Inferior parietal cortex (tissue), 1 donor: ENCODE data around the gene NR6A1.
"Not testable (repeated sequence)": the region's sequence is repeated elsewhere in the genome, so short reads cannot be mapped to it uniquely, and the experiment has no call there.

Experiments used
- DNase-seq: peaks from one replicate; pipeline ENCODE4 v3.0.0-alpha.2; 2016; ENCODE audit errors: extremely low spot score

Gene NR6A1

DNA sequence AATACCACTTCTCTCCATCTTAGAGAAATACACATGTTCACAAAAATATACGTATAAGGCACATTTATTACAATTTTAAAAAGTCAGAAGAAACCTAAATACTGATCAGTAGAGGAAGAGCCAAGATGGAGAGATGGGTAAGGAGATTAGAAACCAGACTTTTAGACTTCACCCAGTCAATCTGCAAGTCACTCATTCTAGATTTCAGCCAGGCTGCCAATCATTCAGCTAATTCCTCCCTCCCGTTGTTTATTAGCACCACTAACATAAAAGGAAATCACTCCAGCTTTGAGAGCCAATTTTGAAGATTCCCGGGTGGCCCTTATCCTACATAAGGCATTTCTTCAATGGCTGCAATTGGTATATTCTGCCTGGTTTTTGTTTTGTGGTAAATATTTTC, 154.2 kb downstream of the NR6A1 start:
- DNase-seq: no peak

DNA sequence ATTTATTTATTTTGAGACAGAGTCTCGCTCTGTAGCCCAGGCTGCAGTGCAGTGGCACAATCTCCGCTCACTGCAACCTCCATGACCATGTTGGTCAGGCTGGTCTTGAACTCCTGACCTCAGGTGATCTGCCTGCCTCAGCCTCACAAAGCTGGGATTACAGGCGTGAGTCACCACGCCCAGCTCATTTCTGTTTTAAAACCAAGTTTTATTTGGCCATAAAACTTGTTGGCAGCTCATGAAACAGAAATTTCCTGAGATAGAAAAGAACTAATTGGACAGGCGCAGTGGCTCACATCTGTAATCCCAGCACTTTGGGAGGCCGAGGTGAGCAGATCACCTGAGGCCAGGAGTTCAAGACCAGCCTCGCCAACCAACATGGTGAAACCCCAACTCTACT, 155.3 kb downstream of the NR6A1 start:
- not testable (repeated sequence) for DNase-seq

DNA sequence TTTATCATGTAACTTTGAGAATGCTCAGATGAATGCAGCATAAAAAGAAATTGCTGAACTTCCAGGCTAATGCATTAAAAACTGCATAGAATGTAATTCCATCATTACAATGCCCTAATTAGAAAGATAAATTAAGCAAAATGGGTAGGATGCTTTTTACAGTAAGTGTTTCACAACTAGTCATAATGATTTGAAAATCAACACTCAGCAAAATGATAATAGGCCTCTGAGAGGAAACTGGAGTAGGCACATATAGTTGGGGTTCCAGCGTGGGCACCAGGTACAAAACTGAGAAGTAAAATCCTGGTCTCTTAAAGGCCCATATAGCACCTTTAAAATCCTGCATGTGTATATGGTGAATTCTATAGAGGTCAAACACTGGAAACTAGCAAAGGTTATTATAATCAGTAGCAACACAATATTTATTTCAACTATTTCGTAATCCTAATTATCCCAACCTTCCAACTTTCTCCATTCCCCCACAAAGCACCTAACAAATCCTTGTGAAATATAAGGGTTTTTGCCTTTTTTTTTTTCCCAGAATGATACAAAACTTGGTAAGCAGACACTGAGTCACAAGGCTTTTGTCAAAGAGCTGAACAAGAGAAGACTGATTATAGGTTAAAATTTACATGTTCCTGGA, 155.9 kb downstream of the NR6A1 start:
- no peak for DNase-seq

DNA sequence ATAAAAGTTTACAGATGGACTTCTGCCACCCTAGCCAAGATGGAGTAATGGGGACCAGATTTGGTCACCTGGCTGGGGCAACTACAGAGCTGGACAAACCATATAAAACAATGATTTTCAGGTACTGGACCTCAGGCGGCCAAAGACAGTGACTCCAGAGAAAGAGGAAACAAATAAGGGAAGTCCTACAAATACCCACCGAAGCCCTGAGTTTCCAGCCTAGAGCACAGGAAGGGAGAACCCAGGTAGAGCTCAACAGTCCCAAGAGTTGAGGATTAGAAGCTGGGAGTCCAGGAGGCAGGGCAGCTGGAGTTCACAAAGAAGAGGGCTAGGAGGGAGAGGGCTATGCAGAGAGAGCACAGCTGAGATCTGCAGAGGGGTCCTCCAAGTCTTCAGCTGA, 157.3 kb downstream of the NR6A1 start:
- DNase-seq: no peak

DNA sequence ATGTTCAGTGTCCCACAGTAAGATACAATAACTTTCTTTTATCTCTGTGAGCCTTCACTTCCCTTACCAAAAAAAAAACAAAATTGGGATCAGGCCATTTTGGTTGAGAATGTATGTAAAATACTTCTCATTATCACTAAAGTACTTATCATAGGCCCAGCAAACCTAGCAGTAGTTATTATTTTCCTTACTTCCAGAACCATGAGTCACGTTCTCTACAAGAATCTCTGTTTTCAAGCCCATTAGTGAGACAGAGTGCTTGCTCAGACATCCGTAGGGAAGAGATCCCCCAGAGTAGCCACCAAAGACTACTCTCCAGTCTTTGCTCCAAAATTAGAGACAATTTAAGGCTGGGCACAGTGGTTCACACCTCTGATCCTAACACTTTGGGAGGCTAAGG, 160.0 kb downstream of the NR6A1 start:
- DNase-seq: no peak

DNA sequence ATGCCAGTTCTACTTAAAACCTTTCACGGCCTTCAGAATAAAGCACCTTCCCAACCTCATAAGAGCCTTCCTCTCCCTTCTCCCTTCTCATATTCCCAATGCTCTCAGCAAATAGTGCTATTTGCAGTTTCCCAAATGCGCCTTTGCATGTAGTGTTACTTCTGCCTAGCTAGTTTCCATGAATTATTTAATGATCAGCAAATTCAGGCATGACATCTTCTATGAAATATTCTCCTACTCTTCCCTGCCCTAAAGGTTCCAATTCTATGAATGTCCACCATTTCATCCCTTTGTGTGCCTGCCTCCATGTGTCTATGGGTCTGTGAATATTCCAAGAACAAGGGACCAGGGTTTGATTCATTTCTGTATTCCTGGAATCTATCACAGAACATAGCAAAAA, 165.1 kb downstream of the NR6A1 start:
- DNase-seq: no peak

DNA sequence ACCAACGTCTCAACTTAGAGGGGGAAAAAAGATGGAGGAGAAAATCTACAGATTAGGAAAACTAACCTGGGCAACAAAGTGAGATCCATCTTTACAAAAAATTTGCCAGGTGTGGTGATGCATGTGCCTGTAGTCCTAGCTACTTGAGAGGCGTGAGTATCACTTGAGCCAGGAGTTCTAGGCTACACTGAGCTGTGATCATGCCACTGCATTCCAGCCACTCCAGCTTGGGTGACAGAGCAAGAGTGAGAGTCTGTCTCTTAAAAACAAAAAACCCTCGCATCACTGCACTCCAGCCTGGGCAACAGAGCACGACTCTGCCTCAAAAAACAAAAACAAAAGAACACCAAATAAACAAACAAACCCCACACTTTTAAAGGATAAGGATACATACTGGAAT, 165.9 kb downstream of the NR6A1 start:
- DNase-seq: no peak

DNA sequence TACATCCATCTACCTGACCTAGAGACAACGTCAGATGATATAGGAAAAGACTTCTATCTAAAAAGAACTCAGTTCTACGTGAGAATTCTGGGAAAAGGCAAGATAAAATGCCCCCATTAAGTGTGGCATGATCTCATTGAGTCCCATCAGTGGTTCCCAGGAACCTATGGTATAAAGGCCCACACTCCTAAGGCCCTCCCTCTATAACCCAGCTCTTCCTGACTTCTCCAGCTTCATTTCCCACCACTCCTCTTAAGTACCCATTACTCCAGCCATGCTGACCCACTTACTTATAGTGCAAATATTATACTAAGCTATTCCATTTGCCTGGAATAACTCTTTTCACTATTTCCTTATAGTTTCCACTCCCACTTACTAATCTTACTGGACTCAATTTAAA, 168.5 kb downstream of the NR6A1 start:
- DNase-seq: no peak

DNA sequence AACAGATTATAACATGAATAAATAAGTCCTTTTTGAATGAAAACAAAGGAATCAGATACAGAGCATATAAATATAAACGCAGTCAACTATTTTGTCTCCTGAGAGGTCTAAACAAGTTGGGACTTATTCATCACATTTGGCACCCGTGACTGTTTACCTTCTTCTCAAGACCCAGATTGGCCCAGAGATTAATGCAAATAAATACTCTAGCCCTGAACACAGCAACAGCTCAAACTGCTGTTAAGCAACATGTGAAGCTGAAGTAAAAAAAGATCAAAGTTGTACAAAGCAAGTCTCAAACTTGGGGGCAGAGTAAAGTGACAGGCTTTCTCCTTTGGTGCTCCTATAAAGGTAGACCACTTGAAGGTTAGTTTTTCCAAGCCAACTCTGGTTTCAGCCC, 168.9 kb downstream of the NR6A1 start:
- DNase-seq: no peak

DNA sequence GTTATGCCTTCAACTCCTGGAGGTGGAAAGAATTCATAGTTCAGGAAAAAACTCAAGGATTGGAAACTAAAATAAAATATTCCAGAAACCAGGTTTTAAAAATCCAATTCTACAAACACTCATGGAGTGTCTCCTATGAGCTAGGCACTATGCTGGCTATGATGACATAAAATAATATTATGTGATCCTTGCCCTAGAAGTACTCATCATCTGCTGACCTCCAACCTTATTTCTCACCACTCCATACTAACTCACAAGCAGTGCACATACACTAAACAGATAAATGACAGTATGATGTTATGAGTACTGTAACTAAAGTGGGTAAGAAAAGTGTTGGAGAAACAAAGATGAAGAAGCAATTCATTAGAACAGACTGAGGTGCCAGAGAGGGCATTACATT, 170.7 kb downstream of the NR6A1 start:
- DNase-seq: no peak

DNA sequence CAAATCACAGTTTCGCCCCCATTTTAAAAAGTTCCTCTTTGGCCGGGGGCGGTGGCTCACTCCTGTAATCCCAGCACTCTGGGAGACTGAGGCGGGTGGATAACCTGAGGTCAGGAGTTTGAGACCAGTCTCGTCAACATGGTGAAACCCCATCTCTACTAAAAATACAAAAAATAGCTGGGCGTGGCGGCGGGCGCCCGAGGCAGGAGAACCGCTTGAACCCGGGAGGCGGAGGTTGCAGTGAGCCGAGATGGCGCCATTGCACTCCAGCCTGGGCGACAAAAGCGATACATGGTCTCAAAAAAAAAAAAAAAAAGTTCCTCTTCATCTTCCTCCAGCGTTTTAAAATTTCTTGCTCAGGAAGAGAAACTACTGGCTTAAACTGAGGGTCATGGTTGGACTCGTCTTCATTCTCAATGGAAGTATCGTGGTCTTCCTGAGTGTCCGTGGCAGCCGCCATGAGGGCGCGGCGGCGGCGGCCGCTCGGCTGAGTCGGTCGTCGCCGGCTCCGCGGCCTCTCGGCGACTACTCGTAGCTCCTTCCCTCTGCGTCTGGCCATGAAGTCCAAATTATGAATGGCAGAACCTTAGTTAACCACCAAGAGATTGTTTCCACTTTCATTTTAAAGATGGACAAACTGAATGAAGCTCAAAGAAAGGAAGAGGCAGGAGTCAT, 171.9 kb downstream of the NR6A1 start:
- DNase-seq: no peak

DNA sequence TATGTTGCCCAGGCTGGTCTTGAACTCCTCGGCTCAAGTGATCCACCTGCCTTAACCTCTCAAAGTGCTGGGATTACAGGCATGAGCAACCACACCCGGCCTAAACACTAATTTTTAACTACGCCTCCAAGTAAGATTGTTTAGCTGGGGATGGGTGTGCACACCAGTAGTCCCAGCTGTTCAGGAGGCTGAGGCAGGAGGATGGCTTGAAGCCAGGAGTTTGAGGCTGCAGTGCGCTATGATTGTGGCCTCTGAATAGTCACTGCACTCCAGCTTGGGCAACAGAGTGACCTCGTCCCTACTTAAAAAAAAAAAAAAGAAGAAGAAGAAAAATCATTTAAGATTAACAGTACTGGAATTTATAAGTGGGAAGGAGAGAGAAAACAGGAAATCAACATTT, 173.1 kb downstream of the NR6A1 start:
- no peak for DNase-seq

DNA sequence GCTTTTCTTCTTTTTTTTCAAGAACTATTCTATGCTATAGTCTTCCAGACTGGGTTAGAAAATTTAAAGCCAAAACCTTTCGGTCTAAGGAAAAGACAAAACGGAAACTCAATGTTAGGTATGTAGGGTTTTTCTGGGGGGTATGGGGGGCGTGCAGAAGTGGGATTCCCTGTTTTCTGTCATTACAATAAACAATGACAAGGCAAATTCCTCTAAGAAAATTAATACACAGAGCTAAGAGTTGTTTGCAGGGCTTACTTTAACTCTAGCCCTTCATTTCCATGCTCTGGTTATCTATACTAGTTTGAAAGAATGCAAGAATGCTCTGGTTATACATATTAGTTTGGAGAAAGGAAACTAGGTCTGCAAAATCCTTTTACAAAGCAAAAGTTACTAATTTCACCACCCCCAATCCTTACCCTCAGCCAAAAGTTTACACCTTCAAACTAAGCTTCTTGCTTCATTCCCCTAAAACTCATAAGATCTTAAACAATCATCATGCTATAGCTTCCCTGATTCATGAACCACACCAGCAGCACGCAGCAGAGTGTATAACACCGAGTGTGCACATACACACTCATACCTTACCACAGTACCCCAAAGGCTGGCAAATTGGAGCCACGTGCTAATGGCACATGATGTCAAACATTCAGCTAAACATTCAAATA, 174.8 kb downstream of the NR6A1 start:
- no peak for DNase-seq

DNA sequence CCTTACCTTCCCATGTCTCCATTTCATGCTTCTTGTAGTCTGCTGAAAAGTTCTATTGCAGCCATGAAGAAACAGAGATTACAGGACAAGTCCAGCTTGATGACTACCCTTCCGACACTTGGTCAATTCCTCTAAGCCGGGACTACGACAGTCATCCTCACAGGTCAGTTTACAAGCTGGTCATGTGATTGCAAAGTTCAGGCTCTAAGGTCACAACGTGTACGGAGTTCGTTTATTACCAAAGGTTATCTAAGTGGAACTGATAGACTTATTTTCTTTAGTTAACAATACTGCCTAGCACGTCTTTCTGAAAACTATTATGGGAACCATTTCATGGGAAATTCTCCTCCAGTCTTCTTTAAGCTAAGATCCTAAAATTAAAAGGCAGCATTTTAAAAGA, 175.4 kb downstream of the NR6A1 start:
- DNase-seq: no peak

DNA sequence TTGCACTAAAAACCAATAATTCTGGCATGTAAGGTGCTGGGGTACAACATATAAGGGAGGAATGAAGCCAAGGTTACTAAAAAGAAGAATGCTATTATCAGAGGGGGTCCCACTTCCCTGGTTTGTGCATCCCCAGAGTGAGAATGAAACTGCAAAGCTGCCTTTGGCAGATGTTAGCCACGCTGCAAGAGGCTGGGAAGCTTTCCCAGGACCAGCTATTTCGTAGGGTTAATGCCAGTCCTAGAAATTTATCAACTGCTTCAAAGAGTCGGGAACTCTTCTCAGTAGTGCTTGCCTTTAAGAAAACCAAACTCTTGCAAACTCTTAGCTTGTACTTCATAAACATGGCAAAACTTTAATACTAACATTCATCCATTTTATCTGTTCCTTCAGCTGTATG, 176.4 kb downstream of the NR6A1 start:
- no peak for DNase-seq

DNA sequence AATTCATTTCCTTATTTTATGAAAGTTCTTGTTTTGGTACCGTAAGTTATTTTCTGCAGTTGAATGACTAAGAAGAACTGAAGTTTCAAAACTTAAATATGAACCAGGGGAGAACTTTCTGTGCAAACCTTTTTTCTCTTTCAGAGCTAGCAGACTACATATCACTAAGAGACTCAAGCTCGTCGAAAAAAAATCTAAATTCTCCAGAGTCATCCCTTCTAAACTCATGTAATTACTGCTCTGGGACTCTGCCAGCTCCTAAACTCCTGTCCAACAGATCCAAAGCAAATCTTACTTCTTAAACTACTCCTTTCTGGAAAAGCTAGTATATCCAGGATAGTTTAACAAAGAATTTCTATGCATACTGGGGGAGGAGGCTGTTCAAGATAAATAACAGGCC, 176.9 kb downstream of the NR6A1 start:
- no peak for DNase-seq

DNA sequence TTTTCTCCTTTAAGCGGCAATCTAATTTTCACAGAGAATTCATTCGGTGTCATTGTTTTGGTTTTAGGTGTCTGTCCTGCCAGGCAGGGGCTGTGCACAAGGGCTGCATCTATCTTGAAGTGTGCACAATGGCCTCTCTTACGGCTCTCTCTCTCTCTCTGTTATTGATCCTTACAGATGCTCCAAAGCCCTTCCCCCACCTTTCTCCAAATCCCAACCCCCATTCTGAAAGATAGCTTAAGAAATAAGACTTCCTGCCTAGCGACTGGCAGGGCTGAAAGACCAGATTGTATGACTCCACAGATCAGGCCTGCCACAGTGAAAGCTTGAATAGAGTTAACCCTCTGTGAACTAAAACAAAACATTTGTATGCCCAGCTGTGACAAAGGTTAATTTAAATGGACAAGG, 177.5 kb downstream of the NR6A1 start:
- DNase-seq: no peak

DNA sequence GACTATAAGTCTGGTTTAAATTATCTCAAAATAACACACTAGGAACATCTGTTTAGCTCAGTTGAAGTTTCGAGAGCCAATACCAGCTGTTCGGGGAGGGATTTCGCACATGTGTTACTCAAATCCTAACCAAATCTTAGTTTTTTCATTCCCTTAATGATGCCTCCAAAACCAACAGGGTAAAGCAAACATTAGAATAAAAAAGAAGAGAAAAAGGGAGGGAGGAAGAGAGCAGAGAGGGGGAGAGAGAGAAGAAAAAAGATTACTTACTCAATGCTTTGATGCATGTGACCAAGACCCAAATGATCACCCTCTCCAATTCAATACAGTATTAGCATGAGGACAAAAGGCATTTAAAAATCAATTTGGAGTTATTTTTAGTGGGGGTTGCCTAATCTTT, 177.9 kb downstream of the NR6A1 start:
- DNase-seq: no peak

DNA sequence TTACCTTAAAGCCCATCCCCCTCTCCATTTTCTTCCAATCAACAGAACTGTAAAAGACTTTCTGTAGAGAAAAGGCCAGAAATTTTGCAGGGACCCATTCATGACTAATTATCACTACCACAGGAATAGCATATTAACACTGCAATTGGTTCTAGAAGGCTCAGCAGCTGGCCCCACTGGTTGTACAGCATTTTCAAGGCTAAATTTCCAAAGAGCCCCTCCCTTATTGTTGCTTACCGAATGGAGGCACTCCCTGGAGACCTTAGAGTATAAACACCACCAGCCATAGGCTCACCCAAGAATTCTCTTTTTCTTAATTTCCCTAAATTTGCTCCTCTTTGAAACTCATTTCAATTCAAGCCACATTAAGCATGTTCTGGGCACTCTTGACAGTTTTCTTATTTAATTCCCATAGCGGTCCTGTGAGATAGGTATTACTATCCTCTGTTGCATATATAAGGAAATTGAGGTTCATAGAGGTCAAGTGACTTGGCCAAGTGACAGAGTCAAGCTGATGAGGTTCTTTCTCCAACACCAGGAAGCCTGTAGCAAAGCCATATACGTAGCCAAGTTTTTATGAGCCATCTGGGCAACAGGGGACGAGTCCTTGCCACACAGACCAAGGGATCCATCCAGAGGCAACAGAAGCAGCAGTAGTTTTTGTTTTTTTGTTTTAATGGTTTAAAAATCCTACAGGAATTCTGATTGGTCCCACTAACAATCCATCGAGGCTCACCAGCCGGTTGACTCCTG, 180.0 kb downstream of the NR6A1 start:
- no peak for DNase-seq

DNA sequence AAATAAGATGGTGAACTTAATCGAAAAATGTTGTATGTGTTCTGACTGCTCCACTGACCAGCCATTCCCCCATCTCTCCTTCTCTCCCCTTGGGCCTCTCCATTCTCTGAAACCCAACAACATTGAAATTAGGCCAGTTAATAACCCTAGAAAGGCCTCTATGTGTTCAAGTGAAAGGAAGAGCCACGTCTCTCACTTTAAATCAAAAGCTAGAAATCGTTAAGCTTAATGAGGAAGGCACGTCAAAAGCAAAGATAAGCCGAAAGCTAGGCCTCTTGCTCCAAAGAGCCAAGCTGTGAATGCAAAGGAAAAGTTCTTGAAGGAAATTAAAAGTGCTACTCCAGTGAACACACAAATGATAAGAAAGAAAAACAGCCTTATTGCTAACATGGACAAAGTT, 186.5 kb downstream of the NR6A1 start:
- no peak for DNase-seq

DNA sequence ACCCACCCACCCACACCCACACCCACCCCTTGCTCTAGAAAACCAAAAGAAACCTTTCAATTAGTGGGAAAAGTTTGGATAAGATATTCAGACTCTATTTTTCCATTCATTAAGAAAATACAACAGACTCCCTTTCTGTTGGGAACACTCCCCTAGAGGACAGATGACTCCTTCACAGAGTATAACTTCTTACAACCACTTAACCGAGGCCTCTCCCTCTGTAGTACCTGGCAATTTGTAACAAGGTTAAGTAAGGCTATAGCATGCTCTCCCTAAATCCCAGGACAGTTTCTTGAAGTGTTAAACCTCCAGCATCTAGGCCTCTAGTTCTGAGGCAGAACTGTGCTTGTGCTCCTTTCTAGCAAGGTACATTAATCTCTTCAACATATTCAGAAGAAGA, 188.0 kb downstream of the NR6A1 start:
- DNase-seq: no peak

DNA sequence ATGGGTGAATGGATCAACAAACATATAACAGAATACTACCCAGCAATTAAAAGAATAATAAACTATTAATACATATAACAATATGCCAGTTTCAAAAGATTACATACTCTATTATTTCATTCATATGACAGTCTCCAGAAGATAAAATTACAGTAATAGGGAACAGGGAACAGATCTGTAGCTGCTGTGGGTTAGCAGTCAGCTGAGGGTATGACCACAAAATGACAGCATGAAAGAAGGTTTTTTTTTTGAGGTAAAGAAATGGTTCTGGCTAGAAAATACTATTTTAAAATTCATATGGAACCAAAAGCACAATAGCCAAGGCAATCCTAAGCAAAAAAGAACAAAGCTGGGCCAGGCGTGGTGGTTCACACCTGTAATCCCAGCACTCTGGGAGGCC, 190.9 kb downstream of the NR6A1 start:
- DNase-seq: no peak

DNA sequence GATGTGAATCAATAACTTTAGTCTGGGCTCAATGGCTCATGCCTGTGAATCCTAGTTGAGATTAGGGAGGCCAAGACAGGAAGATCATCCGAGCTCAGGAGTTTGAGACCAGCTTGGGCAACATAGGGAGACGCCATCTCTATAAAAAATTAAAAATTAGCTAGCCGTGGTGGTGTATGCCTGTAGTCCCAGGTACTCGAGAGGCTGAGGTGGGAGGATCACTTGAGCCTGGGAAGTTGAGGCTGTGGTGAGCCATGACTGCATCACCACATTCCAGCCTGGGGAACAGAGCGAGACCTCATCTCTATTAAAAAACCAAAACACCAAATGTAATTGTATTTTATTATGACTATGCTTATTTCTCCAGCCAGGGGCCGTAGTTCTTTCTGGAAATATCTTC, 194.4 kb downstream of the NR6A1 start:
- DNase-seq: no peak
